Peyer's patch (tissue), 4 donors: ENCODE data around the gene GDPD3.

Experiments used
- POLR2A ChIP-seq, 2 donors: fragments of 450-650 bp; IDR thresholded peaks; one replicate each; pipeline ENCODE4 v1.5.1; 2017; ENCODE audit warnings: antibody characterized with exemption in 2 of 2, mild to moderate bottlenecking in 2 of 2, moderate library complexity in 2 of 2
- TF ChIP-seq, protein P1 (sequence below), 6 experiments: fragments of 450-650 bp in 4 of 6; fragments of 200-600 bp in 2 of 6; sonication (generic) in 1 of 6; IDR thresholded peaks; one replicate each; pipeline ENCODE4 v1.5.1; 2017 to 2019; ENCODE audit warnings: antibody characterized with exemption in 6 of 6, mild to moderate bottlenecking in 3 of 6, moderate library complexity in 1 of 6

DNA sequence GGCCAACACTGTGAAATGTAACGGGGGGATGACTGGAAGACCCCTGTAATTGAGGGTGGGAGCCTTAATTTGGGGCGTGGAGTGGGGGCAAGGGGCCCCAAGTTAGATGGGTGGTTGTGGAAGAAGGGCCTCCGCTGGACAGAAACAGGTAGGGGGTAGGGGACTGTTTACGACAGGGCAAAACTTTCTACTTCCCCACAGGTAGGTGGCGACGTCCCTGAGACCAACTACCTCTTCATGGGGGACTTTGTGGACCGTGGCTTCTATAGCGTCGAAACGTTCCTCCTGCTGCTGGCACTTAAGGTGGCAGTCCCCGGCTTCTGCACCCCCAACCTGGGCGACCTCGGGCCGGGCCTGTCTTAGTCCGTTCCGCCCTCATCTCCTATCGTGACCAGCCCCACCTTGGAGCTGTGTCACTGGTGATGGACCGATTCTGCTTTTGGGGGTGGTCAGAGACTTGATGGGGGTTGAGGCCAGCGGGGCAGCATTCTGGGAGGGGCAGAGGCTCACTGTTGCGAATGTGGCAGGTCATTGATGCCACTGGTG is 30.7 kb downstream of the GDPD3 start:
- TF ChIP-seq, protein P1, sequence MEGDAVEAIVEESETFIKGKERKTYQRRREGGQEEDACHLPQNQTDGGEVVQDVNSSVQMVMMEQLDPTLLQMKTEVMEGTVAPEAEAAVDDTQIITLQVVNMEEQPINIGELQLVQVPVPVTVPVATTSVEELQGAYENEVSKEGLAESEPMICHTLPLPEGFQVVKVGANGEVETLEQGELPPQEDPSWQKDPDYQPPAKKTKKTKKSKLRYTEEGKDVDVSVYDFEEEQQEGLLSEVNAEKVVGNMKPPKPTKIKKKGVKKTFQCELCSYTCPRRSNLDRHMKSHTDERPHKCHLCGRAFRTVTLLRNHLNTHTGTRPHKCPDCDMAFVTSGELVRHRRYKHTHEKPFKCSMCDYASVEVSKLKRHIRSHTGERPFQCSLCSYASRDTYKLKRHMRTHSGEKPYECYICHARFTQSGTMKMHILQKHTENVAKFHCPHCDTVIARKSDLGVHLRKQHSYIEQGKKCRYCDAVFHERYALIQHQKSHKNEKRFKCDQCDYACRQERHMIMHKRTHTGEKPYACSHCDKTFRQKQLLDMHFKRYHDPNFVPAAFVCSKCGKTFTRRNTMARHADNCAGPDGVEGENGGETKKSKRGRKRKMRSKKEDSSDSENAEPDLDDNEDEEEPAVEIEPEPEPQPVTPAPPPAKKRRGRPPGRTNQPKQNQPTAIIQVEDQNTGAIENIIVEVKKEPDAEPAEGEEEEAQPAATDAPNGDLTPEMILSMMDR (IDR thresholded peaks at IDR 0.05) = no peak
- TF ChIP-seq POLR2A (IDR thresholded peaks at IDR 0.05) = no peak
